SK-N-MC (cell line): ENCODE data around the gene RXFP3.

Source experiments
- EZH2 ChIP-seq: fragments of 200-600 bp; sonication (generic); IDR thresholded peaks from one replicate; pipeline ENCODE4 v1.6.1; 2017; ENCODE audit warnings: antibody characterized with exemption
- POLR2AphosphoS5 ChIP-seq: IDR thresholded peaks from 2 replicates; pipeline ENCODE4 v1.6.1; 2012; ENCODE audit warnings: mild to moderate bottlenecking, low read depth, low read length, borderline replicate concordance

DNA sequence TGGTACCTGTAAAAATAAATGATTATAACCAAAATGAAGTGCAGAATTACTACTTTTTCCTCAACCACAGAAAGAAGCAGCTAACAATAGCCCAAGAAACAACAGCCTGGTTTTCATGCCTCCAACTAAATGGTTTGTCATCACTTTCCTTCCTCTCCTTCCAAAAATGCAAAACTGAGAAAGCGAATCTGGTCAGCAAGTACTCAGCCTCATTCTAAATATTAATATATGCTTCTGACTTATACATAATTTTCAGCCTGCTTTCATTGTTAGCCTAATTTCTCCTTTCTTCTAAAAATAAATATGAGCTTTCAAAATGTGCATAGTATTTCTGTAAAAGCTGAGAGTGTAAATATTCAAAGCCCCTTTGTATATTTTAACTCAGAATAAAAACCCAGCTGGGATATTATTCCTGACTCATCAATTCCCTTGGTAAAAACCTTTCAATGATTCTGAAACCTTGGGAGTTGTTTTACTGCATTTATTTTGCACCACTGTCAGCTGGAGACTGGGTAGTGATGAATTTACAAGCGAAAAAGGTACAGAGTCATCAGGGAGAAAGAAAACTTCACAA, 21.5 kb downstream of the RXFP3 start:
- TF ChIP-seq POLR2AphosphoS5 (no peak), EZH2 (no peak)
